GM21528 (cell line): ENCODE data around the gene BMP5.

ENCODE experiments used
- ATAC-seq: cut with Tn5 transposase; IDR thresholded peaks from one replicate; pipeline ENCODE4 v1.9.1; 2021; ENCODE audit warnings: mild to moderate bottlenecking, moderate library complexity; ENCODE audit not compliant: unreplicated experiment, low FRiP score

The BMP5 gene

DNA sequence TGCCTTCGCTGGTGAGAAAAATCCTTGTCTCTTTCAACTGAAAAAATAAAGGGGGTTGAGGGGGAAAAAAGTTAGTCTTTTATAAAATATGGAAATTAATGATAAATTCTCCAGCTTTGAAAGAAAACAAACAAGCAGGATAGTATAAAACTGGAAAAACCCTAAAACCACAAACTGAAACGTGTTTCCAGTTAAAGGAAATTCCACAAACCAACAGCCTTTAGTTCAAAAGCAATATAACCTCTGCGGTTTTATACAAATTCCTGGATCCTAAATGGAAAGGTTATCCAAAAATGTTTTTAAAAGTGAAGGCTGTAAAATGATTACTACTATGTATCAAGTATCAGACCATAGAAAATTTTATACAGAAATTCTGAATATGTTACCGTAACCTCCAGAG is 55.6 kb downstream of the BMP5 start:
- ATAC-seq = no peak

DNA sequence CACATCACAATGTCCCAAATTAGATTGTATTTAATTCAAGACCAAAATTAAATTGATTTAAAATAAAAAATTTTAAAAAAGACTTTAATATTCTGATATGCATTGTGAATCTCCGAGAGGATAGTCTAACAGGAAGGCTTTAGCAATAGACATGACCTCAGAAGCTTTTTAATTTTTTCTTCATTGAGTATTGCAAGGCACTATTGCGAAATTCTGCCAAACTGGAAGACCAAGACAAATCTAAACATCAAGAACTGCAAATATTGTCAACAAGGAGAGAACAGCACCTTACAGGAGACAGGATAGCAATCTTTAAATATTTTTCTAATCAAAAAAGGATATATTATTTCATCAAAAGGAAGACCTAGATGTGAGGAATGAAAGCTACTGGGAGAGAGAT is 56.9 kb downstream of the BMP5 start:
- no peak for ATAC-seq

DNA sequence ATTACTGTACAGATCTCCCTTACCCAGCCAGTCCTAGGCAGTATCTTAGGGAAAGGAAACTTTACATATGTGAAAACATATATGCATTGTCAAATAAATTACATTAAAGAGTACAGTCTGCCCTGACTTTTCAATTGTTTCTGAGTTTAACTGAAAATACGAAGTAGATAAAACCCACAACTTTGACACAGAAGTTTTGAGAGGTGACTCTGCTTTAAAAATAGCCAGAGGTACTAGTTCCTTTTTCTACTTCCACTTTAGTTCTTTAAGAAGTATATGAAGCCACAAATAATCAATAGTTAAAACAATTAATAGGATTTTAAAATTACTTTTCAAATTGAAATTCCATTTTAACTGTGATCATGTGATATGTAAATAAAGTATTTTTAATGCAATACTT is 62.9 kb downstream of the BMP5 start:
- ATAC-seq = no peak

DNA sequence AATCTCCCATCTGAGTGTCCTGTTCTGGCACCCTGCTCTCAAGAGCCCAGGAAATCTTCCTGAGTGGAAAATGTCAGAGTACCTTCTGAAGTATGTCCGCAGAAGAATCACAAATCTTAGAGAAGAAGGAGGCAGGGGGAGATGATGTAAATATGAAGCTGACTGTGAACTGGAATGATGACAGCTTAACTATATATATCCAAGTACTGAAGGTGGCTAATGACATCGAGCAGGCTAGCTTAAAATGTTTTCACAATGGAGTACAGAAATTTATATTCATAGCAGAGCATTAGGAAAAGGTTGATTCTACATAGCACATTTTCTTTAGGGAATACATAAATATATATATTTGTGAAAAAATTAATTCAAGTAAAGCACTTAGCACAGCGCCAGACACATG is 64.3 kb downstream of the BMP5 start:
- ATAC-seq = no peak

- no peak for ATAC-seq
Measured at GRCh38 chr6:55802259-55802658, 73.1 kb downstream of the BMP5 start.

DNA sequence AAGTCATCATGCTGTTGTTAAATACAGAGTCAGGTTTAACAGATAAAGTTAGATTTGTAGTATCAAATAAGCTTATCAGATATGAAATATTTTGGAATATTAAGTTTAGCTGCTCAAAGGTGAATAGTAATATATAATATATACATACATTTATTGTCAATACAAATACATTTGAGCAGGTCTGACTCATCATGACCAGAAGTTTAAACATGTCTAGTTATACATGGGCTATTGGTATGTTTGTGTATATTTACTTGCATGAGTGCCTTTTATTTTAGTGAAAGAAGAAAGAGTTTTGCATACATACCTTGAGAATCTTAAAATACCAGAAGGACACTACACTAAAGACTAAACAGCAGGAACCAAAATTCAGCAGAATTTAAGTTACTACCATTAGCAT is 76.8 kb downstream of the BMP5 start:
- ATAC-seq = no peak

- ATAC-seq = no peak
Measured at GRCh38 chr6:55794136-55794812, 81.1 kb downstream of the BMP5 start.

- no peak for ATAC-seq
Measured at GRCh38 chr6:55785273-55785672, 90.1 kb downstream of the BMP5 start.

- no peak for ATAC-seq
Measured at GRCh38 chr6:55782275-55782674, 93.1 kb downstream of the BMP5 start.

DNA sequence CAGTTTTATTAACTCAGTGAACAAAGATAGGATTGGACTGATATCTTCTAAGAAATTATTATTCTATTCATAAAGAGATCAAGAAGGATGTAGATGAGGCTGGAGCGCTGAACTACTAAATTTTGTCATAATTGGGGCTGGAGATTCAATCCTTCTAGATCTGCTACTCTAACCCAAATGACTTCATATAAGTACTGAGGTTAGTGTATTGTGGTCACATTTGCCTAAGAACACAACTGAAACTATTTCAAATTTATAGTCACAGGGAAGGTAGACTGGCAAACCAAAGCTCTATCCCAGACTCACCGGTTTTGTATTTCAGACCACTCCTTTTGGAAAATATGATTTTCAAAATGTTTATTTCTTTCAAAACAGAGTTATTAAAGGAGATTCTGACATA is 96.7 kb downstream of the BMP5 start:
- no peak for ATAC-seq

DNA sequence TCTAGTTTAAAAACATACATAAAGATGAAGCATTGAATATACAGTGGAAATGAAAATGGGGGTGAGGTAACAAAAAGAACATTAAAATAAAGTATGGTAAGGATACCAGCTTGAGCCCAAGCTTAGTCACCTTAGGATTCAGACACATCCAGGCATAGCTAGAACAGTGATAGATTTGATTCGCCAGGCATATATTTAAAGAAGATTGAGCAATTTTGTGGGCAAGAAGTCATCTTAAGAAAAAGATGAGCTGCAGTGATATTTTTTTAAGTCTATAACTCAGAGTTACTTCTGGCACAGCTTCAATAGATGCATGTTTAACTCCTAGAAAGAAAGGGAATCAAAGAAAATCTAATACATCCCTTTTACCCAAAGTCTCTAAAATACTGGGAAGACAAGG is 97.9 kb downstream of the BMP5 start:
- ATAC-seq = no peak

DNA sequence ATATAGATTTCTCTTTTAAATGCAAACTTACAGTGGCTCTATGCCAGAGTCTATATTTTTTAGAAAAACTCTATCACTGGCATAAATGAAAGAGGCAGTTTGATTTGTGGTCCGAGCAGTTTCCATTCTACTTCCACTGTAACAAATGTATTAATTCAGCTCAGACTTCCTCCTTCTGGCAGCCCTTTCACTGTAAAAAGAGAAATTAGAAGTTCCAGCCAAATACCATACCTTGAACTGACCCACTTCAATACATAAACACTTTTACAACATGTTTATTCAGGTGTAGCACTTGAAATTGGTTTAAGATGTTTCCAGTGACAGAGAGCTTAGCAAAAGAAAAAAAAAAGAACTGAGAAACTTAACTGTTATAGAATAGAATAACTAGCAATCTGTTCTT is 99.3 kb downstream of the BMP5 start:
- no peak for ATAC-seq

GRCh38 chr6:55775029-55775318 is 100.4 kb downstream of the BMP5 start:
- ATAC-seq = no peak

DNA sequence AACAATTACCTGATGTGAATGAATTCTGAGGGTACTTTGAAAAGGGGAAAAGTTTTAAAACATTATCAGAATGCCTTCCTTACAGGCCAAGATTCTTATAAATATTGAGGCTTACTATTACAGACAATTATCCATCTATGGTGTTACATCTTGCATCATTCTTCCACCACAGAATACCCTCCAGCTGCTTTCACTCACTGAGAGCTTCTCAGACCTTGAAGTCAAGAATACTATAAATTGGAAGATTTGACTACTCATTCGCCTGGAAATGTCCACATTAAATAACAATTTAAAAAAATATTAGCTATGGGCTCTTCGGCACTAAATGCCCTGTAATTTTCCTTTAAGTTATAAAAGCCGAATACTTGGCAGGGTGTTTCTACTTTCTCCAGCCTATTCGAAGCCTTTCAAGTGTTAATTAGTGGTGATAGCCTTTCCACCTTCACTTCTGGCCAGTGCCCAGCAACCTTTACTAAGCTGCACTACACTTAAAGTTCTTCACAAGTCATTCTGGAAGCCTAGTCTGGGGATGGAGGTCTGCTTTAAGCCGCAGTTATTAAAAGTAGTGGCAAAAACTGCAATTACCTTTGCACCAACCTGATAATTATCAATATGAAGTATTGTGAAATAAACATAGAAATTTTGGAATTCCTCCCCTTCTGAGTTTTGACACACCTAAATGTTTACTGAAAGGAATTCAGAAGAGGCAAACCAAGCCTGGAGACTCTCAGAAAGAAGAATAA is 100.9 kb downstream of the BMP5 start:
- no peak for ATAC-seq

GRCh38 chr6:55773620-55774216 is 101.7 kb downstream of the BMP5 start:
- ATAC-seq = no peak

DNA sequence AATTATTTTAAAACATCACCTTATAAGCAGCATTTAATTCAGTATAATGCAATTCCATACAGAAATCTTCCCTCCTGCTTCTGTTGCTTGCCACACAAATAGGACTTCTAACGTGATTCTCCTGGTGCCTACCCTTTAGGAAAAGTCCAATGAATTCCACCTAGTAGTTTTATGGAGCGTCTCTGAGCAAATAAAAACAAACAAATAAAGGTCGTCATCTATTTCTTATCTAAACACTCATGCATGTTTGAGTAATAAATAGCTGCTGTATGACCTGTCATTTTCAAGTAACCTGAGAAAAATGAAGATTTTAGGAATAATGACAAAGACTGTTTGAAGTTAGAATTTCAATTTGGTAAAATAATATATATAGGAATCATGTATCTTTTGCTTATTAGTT is 102.7 kb downstream of the BMP5 start:
- ATAC-seq = no peak

- no peak for ATAC-seq
Measured at GRCh38 chr6:55759536-55759935, 115.9 kb downstream of the BMP5 start.

DNA sequence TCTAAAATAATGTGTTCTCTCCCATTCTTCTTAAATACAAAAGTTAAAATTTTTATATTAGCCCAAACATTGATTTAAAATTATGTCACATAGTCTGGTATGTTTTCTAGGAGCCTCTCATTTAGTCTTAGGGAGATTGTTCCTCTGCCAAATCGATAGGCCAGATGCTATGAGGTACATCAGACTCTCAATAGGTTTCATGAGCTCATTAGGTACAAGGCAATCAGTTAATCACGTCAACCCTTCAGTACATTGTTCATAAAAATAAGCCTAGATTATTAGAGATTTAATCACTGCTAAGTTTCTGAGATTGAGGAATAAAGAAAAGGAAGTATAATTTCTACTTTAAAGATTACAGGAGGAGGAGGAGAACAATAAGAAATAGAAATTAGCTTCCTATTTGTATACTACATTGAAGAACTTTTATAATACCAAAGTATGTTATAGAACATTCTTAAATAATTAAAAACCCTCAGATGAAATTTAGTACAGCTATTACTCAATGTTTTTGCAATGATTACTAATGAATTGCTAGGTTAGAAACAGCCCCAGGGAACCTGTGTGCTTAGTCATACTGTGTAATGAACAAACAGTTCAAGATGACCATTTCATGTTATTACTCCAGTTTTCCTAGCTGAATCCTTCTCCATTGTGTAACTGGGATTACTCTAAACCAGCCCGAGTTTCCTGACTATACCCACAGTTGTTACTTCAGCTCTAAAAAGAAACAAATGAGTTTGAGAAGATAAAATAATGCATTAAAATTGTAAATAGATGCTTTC is 117.0 kb downstream of the BMP5 start:
- no peak for ATAC-seq

DNA sequence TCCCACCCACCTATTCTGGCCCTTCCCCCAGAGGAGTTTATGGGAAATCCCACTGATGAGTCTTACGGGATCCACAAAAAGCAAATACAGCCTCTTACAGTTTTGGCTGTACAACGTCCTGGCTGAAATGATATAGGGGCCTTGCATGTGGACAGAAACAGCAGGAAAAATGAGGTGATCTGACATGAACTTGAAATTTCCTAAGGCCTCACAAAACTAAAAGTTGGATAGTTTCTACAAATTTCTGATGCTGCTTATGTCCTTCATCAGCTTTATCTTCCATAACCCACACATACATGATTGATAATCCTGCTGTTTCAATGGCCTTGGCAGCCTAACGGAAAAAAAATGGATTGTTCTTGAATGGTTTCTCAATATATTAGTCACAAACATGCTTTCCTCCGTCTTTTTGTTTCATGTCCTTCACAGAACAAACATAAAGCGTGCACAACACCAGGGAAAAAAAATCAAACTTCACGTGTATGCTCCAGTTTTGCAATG is 118.8 kb downstream of the BMP5 start:
- ATAC-seq = no peak

DNA sequence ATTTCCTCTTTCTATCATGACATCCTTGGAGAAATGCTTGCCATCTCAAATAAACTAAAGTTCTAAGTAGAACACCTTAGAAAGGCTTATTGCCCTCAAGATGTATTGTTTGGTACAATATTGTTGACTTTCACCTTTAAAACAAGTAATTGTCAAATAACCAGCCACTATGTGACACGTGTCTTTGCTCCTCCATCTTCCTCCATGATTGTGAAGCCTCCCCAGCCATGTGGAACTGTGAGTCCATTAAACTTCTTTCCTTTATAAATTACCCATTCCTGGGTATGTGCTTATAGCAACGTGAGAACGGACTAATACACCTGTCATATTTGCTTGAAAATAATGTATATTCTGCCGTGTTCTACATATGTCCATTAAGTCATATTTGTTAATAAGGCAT is 126.5 kb downstream of the BMP5 start:
- ATAC-seq = no peak

DNA sequence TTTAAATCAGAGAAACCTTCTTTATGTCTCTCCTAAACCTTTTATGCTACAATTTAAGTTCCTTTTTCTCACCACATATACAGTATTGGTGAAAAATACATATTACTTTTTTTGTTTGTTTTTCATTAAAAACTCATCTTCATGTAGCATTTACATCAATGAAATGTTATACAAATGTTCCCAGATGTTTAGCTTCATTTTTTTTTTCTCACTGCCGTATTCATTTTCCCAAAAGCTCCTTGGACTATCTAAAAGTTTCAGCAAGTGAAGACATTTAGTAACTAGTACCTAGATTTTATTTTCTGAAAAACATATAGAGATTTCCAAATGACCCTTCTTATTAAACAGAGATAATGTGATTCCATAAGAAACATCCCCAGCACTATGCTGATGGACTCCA is 128.9 kb downstream of the BMP5 start:
- ATAC-seq = no peak
